Measurements from ENCODE around the gene ERBB2. TPM values are rescaled to one million over a fixed set of nuclear protein-coding genes. Genes with fewer than 3 reads are reported as not detected.

The ERBB2 gene
- total and polyA plus RNA-seq, 2 of the 13 experiments (the other 11 are each of a cell fraction or from before 2014, with no cell fraction given): 57.7 to 64.1 TPM

DNA sequence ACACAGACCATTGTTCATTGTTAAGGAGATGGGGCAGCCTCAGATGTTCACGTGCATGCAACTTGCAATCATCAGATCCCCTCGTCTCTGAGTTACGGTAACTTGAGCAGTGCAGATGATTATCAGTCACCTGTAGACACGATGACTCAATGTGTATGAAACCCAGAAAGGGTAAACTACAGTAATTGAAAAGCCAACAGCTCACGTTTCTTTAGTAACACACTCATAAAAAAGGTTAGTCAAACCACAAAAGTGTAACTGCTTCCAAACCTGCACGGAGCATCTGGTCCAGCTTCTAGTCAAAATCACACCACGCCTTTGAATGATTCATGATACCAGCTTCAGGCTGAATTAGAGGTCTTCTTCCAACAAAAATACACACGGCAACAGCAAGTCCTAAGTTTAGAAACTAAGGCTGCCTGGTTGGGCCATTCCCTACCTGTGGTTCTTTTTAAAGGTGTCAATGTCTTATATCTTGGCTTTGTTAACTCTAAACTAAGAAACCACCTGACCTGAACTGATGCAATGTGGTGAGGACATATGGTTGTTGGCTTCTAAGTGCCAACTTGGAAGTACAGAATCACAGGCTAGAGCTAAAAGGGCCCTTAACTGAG, 70.2 kb downstream of the ERBB2 start (continued):
- TF ChIP-seq ZNF589 (CRISPR knock-in tag; conservative IDR thresholded peaks at IDR 0.05) (no peak), SIX4 (CRISPR knock-in tag; IDR thresholded peaks at IDR 0.05) (peak; percentile 80)
- TF ChIP-seq, protein P1, sequence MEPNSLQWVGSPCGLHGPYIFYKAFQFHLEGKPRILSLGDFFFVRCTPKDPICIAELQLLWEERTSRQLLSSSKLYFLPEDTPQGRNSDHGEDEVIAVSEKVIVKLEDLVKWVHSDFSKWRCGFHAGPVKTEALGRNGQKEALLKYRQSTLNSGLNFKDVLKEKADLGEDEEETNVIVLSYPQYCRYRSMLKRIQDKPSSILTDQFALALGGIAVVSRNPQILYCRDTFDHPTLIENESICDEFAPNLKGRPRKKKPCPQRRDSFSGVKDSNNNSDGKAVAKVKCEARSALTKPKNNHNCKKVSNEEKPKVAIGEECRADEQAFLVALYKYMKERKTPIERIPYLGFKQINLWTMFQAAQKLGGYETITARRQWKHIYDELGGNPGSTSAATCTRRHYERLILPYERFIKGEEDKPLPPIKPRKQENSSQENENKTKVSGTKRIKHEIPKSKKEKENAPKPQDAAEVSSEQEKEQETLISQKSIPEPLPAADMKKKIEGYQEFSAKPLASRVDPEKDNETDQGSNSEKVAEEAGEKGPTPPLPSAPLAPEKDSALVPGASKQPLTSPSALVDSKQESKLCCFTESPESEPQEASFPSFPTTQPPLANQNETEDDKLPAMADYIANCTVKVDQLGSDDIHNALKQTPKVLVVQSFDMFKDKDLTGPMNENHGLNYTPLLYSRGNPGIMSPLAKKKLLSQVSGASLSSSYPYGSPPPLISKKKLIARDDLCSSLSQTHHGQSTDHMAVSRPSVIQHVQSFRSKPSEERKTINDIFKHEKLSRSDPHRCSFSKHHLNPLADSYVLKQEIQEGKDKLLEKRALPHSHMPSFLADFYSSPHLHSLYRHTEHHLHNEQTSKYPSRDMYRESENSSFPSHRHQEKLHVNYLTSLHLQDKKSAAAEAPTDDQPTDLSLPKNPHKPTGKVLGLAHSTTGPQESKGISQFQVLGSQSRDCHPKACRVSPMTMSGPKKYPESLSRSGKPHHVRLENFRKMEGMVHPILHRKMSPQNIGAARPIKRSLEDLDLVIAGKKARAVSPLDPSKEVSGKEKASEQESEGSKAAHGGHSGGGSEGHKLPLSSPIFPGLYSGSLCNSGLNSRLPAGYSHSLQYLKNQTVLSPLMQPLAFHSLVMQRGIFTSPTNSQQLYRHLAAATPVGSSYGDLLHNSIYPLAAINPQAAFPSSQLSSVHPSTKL (CRISPR knock-in tag; IDR thresholded peaks at IDR 0.05): peak; percentile 26; the same call in 1 of the 2 replicates

DNA sequence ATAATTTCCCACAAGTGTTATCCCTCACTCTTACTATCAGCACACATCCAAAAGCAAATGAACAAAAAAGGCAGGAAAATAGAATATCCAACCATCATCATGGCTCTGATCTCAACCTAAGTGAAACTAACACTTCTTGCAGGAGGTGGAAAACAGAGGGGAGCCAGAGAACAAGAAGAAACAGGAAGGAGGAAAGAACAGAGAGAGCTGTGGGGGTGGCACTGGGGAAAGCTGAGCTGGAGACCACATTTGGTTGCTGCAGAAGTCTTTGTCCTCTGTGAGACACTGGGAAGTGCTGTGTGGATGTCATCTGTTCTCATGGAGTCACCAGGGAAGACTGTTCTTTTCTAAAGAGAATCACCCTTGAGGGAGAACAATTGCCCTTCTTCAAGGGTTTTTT, 72.6 kb downstream of the ERBB2 start:
- no peaks in the 10 kb centered on the region for H3K9me3 ChIP-seq (ENCODE audit: low read length)
- no peaks in the 10 kb centered on the region for H3K79me2 ChIP-seq (ENCODE audit: insufficient read depth, low read length)
- ATAC-seq (no peak), FAIRE-seq (no peak), DNase-seq (ENCODE audit: low spot score) (no peak)
- no peak overlapping the region for H3K9ac ChIP-seq (ENCODE audit: insufficient read depth, low read depth, low read length)
- no peak overlapping the region for H3K4me3 ChIP-seq (replicated peaks in 1 of 3; ENCODE audit: insufficient read depth in 1 of 3, low read depth in 2 of 3, low read length in 3 of 3)
- ChIA-PET POLR2A (interaction anchor here (0.6 kb wide), 1 partner anchor 33 kb away, joined by 3 read pairs; no protein-coding TSS in a partner anchor), CTCF (ENCODE audit: low intra/inter-chr PET ratio, low total read pairs) (no interaction called here)
- H3K4me2 ChIP-seq (ENCODE audit: low read depth, low read length): no peak overlapping the region
- in situ Hi-C loops (cut with HindIII; ENCODE audit: extremely low pct_ligation_motif_present, low pct_unique_long_range_greater_than_20kb) (no loop called here), intact Hi-C loops (cut with micrococcal nuclease; ENCODE audit: unreplicated experiment) (loop anchor here (10.0 kb wide), 1 partner anchor 92 kb away; the partner anchor contains the start of genes IKZF3 and ZPBP2)
- TF ChIP-seq RERE (CRISPR knock-in tag; IDR thresholded peaks at IDR 0.05; ENCODE audit: low read depth) (no peak), DR1 (CRISPR knock-in tag; IDR thresholded peaks at IDR 0.05) (no peak), HIVEP1 (CRISPR knock-in tag; IDR thresholded peaks at IDR 0.05) (no peak)
- H3K4me1 ChIP-seq (ENCODE audit: insufficient read depth, low read length): peaks cover 18% of the 10 kb centered on the region
- H3K36me3 ChIP-seq (replicated peaks in 1 of 2; ENCODE audit: control insufficient read depth in 1 of 2, insufficient read depth in 2 of 2, low read length in 2 of 2): no peaks in the 10 kb centered on the region
- no TSS peak for BruUV-seq (replicated peaks)
- H3K27ac ChIP-seq (ENCODE audit: extremely low read length, insufficient read depth, low read length): no peak overlapping the region
- no peak overlapping the region for H2AFZ ChIP-seq (ENCODE audit: low read length)
- H4K20me1 ChIP-seq (ENCODE audit: insufficient read depth, low read length): no peaks in the 10 kb centered on the region
- H3K27me3 ChIP-seq (ENCODE audit: control insufficient read depth in 1 of 2, insufficient read depth in 2 of 2, low read length in 2 of 2): peaks cover 0 to 34% of the 10 kb centered on the region in 2 experiments; a peak in 4 of 5 replicates
